H1 (cell line): ENCODE results near the gene ACOT11. TPM values are rescaled to one million over a fixed set of nuclear protein-coding genes. Genes with fewer than 3 reads are reported as not detected.

Experiments used
- CTCF ChIA-PET: fragments of 300-600 bp; sonication (Branson Sonifier 250); formaldehyde crosslinking; loops from one replicate; lab custom pipeline; 2021; ENCODE audit not compliant: partially characterized antibody; lab: Charles Lee
- POLR2A ChIA-PET: fragments of 300-600 bp; sonication (Branson Sonifier 250); formaldehyde crosslinking; loops from one replicate; lab custom pipeline; 2021; ENCODE audit warnings: inconsistent platforms; ENCODE audit not compliant: partially characterized antibody; lab: Charles Lee
- DNase-seq, 2 experiments: peaks; one replicate each; pipeline versions ENCODE4 v3.0.0 to v3.0.0-alpha.2; 2010 to 2022; ENCODE audit warnings: low spot score in 2 of 2, low read depth in 1 of 2, mixed read lengths in 1 of 2
- FAIRE-seq: peaks from 2 replicates; lab custom pipeline; 2011; peaks lifted over from hg19 to GRCh38; lab: Jason Lieb, UNC
- H2AFZ ChIP-seq: 2 replicates; pipeline ENCODE4 v1.8.1; 2012; ENCODE audit warnings: low read length, inconsistent platforms
- H2AK5ac ChIP-seq: 2 replicates; pipeline ENCODE4 v1.6.1; 2013; ENCODE audit warnings: low read depth, low read length
- H2BK120ac ChIP-seq: replicated peaks from 2 replicates; pipeline ENCODE3; 2013; ENCODE audit warnings: low read depth, low read length, inconsistent platforms
- H2BK12ac ChIP-seq: 2 replicates; pipeline ENCODE4 v1.6.1; 2013; ENCODE audit warnings: low read depth, low read length
- H2BK15ac ChIP-seq: 2 replicates; pipeline ENCODE4 v1.6.1; 2013; ENCODE audit warnings: low read length
- H2BK20ac ChIP-seq: 2 replicates; pipeline ENCODE4 v1.6.1; 2013; ENCODE audit warnings: low read length
- H2BK5ac ChIP-seq: 2 replicates; pipeline ENCODE4 v1.6.1; 2013; ENCODE audit warnings: low read depth, low read length
- H3K14ac ChIP-seq: 2 replicates; pipeline ENCODE4 v1.6.1; 2013; ENCODE audit warnings: inconsistent platforms; ENCODE audit not compliant: insufficient read length
- H3K18ac ChIP-seq: 2 replicates; pipeline ENCODE4 v1.6.1; 2013; ENCODE audit warnings: low read length; ENCODE audit errors: extremely low read depth
- H3K23ac ChIP-seq: 2 replicates; pipeline ENCODE4 v1.6.1; 2013; ENCODE audit warnings: inconsistent platforms; ENCODE audit not compliant: insufficient read length
- H3K23me2 ChIP-seq: 2 replicates; pipeline ENCODE4 v1.6.1; 2013; ENCODE audit warnings: low read depth, low read length
- H3K27ac ChIP-seq: 2 replicates; pipeline ENCODE4 v1.6.1; 2011; ENCODE audit warnings: low read depth, low read length, inconsistent platforms
- H3K27me3 ChIP-seq, 4 experiments: replicated peaks in 1 of 4; 1 replicate in 1 of 4; 2 replicates in 3 of 4; pipeline versions ENCODE4 v1.6.1 to v1.8.1; 2011 to 2013; ENCODE audit warnings: low read length in 3 of 4, mild to moderate bottlenecking in 3 of 4, inconsistent platforms in 2 of 4, mixed read lengths in 2 of 4, moderate library complexity in 1 of 4; ENCODE audit not compliant: control insufficient read depth in 3 of 4, insufficient read depth in 3 of 4; ENCODE audit errors: extremely low read depth in 1 of 4
- H3K36me3 ChIP-seq, 4 experiments: 2 replicates each; pipeline versions ENCODE4 v1.6.1 to v1.8.1; 2011 to 2013; ENCODE audit warnings: mild to moderate bottlenecking in 4 of 4, low read length in 3 of 4, moderate library complexity in 2 of 4, control low read depth in 1 of 4, inconsistent platforms in 1 of 4; ENCODE audit not compliant: insufficient read depth in 4 of 4, control insufficient read depth in 2 of 4
- H3K4ac ChIP-seq: replicated peaks from 2 replicates; pipeline ENCODE3; 2013; ENCODE audit warnings: low read length, low read depth, mixed read lengths, inconsistent platforms; ENCODE audit not compliant: insufficient read length
- H3K4me1 ChIP-seq, 4 experiments: replicated peaks in 1 of 4; 1 replicate in 1 of 4; 2 replicates in 3 of 4; pipeline versions ENCODE4 v1.6.1 to v1.8.1; 2011 to 2013; ENCODE audit warnings: low read length in 3 of 4, inconsistent platforms in 2 of 4, mixed read lengths in 1 of 4; ENCODE audit not compliant: insufficient read depth in 4 of 4, control insufficient read depth in 3 of 4
- H3K4me2 ChIP-seq, 2 experiments: 2 replicates each; pipeline versions ENCODE4 v1.6.1 to v1.8.1; 2011 to 2013; ENCODE audit warnings: low read depth in 2 of 2, low read length in 2 of 2, control low read depth in 1 of 2, inconsistent platforms in 1 of 2, mild to moderate bottlenecking in 1 of 2; ENCODE audit not compliant: insufficient read depth in 1 of 2
- H3K4me3 ChIP-seq, 4 experiments: fragments of 200-600, 300-600 bp in 1 of 4; sonication (generic), shearing (Covaris generic), sonication (Bioruptor Twin) in 1 of 4; 2 replicates each; pipeline versions ENCODE4 v1.5.1 to v1.8.1; 2011 to 2016; ENCODE audit warnings: low read length in 4 of 4, low read depth in 3 of 4, control low read depth in 2 of 4, inconsistent platforms in 2 of 4, mild to moderate bottlenecking in 2 of 4, mixed read lengths in 1 of 4, moderate library complexity in 1 of 4; ENCODE audit not compliant: insufficient read depth in 2 of 4; ENCODE audit errors: extremely low read depth in 1 of 4
- H3K56ac ChIP-seq: replicated peaks from 2 replicates; pipeline ENCODE3; 2013; ENCODE audit warnings: low read depth, mild to moderate bottlenecking, mixed read lengths, low read length, inconsistent platforms; ENCODE audit not compliant: insufficient read length
- H3K79me1 ChIP-seq: 2 replicates; pipeline ENCODE4 v1.6.1; 2013; ENCODE audit warnings: low read depth, low read length, control low read depth
- H3K79me2 ChIP-seq, 2 experiments: 2 replicates each; pipeline versions ENCODE4 v1.6.1 to v1.8.1; 2012 to 2013; ENCODE audit warnings: low read length in 2 of 2, mild to moderate bottlenecking in 2 of 2, inconsistent platforms in 1 of 2; ENCODE audit not compliant: insufficient read depth in 2 of 2, control insufficient read depth in 1 of 2
- H3K9ac ChIP-seq, 4 experiments: replicated peaks in 1 of 4; 1 replicate in 1 of 4; 2 replicates in 3 of 4; pipeline versions ENCODE4 v1.6.1 to v1.8.1; 2011 to 2013; ENCODE audit warnings: low read depth in 3 of 4, low read length in 3 of 4, control low read depth in 2 of 4, mild to moderate bottlenecking in 2 of 4, moderate library complexity in 2 of 4, inconsistent platforms in 1 of 4; ENCODE audit errors: extremely low read depth in 1 of 4
- H3K9me3 ChIP-seq, 2 experiments: 2 replicates each; pipeline versions ENCODE4 v1.6.1 to v1.8.1; 2012 to 2013; ENCODE audit warnings: mild to moderate bottlenecking in 2 of 2, moderate library complexity in 2 of 2, control low read depth in 1 of 2, inconsistent platforms in 1 of 2, low read depth in 1 of 2, low read length in 1 of 2, mixed read lengths in 1 of 2; ENCODE audit not compliant: insufficient read depth in 2 of 2
- H4K20me1 ChIP-seq, 2 experiments: replicated peaks in 1 of 2; 2 replicates each; pipeline versions ENCODE3 to v1.8.1; 2011 to 2013; ENCODE audit warnings: inconsistent platforms in 2 of 2, low read length in 2 of 2, mild to moderate bottlenecking in 1 of 2; ENCODE audit not compliant: insufficient read depth in 2 of 2, control insufficient read depth in 1 of 2
- H4K5ac ChIP-seq: 2 replicates; pipeline ENCODE4 v1.6.1; 2013; ENCODE audit warnings: low read length, low read depth, mixed read lengths, inconsistent platforms; ENCODE audit not compliant: insufficient read length
- H4K8ac ChIP-seq: 2 replicates; pipeline ENCODE4 v1.8.0; 2013; ENCODE audit warnings: mild to moderate bottlenecking, moderate library complexity, low read length, inconsistent platforms; ENCODE audit not compliant: insufficient read depth; ENCODE audit errors: extremely low read depth
- H4K91ac ChIP-seq: replicated peaks from 2 replicates; pipeline ENCODE3; 2013; ENCODE audit warnings: low read length, mixed read lengths, inconsistent platforms; ENCODE audit not compliant: insufficient read length
- ASH2L ChIP-seq: fragments of 200-600, 300-600 bp; sonication (generic); IDR thresholded peaks from one replicate; pipeline ENCODE4 v1.7.1; 2017; ENCODE audit warnings: low read length
- CHD2 ChIP-seq: IDR thresholded peaks from 2 replicates; pipeline ENCODE4 v1.6.1; 2012; ENCODE audit warnings: low read length, improper control_type of control experiment
- CTCF ChIP-seq, 3 experiments: IDR thresholded peaks; 1 replicate in 2 of 3; 2 replicates in 1 of 3; pipeline versions ENCODE4 v1.5.1 to v1.6.1; 2011; ENCODE audit warnings: low read length in 3 of 3, mild to moderate bottlenecking in 3 of 3, inconsistent platforms in 2 of 3, low read depth in 1 of 3, moderate library complexity in 1 of 3; ENCODE audit not compliant: insufficient read depth in 1 of 3; ENCODE audit errors: control extremely low read depth in 1 of 3
- EP300 ChIP-seq, 2 experiments: IDR thresholded peaks; 1 replicate in 1 of 2; 2 replicates in 1 of 2; pipeline ENCODE4 v1.6.1; 2011 to 2012; ENCODE audit warnings: low read depth in 2 of 2, low read length in 2 of 2, mild to moderate bottlenecking in 2 of 2, borderline replicate concordance in 1 of 2, inconsistent platforms in 1 of 2, moderate library complexity in 1 of 2
- EZH2 ChIP-seq: fragments of 200-600 bp; sonication (generic); IDR thresholded peaks from 2 replicates; pipeline ENCODE4 v1.7.1; 2012; ENCODE audit warnings: low read depth, mild to moderate bottlenecking, moderate library complexity, low read length, inconsistent platforms; ENCODE audit not compliant: severe bottlenecking
- KDM1A ChIP-seq: fragments of 200-600, 300-600 bp; sonication (generic); IDR thresholded peaks from 2 replicates; pipeline ENCODE4 v1.7.1; 2016; ENCODE audit warnings: mild to moderate bottlenecking, low read length, borderline replicate concordance
- MAFK ChIP-seq: IDR thresholded peaks from 2 replicates; pipeline ENCODE4 v1.6.1; 2012; ENCODE audit warnings: low read depth, mild to moderate bottlenecking, improper control_type of control experiment, low read length
- RXRA ChIP-seq: IDR thresholded peaks from 2 replicates; pipeline ENCODE4 v1.6.1; 2011; ENCODE audit warnings: low read depth, mild to moderate bottlenecking, low read length, moderate library complexity; ENCODE audit not compliant: insufficient read depth
- USF2 ChIP-seq: IDR thresholded peaks from 2 replicates; pipeline ENCODE4 v1.6.1; 2011; ENCODE audit warnings: low read length, improper control_type of control experiment
- YY1 ChIP-seq: IDR thresholded peaks from 2 replicates; pipeline ENCODE4 v1.6.1; 2011; ENCODE audit warnings: low read depth, mild to moderate bottlenecking, low read length
- WGBS, 2 experiments: shearing (Covaris generic) in 1 of 2; methylation state at CpG; one replicate each; pipeline versions ENCODE4 v1.1.6 to v1.1.7; 2013 to 2015; ENCODE audit warnings: low lambda C conversion rate in 2 of 2, mixed read lengths in 2 of 2, inconsistent platforms in 1 of 2, low coverage in 1 of 2, missing lambda C conversion rate in 1 of 2; ENCODE audit not compliant: insufficient replicate concordance in 2 of 2, insufficient coverage in 1 of 2, insufficient read length in 1 of 2; ENCODE audit errors: extremely low coverage in 1 of 2, missing lambda C conversion rate in 1 of 2; 5-methylcytosine and 5-hydroxymethylcytosine counted together
- polyA plus RNA-seq, 7 experiments: library from polyadenylated mRNA; depleted of rRNA in 3 of 7; stranded (reverse) in 5 of 7; unstranded in 2 of 7; fragments of >200 nt in 5 of 7; fragments of 200-250 nt in 2 of 7; gene quantifications; 1 replicate in 5 of 7; 2 replicates in 1 of 7; 4 replicates in 1 of 7; pipeline versions ENCODE4 v1.2.1 to v1.2.3, GENCODE V29; 2011 to 2013; ENCODE audit warnings: missing spikeins in 2 of 7, mixed read lengths in 2 of 7
- total RNA-seq: library from RNA; stranded (reverse); fragmentation: NEBNext Ultra II Directional; extraction: Animal tissue kit (Norgen Biotek cat#: 25700); gene quantifications from 2 replicates; pipeline ENCODE4 v1.2.1, GENCODE V29; 2021

The ACOT11 gene
- total and polyA plus RNA-seq, 2 of the 8 experiments (the other 6 are each of a cell fraction or from before 2014, with no cell fraction given), result 3.8 to 4.5 TPM

- Histone ChIP-seq H3K4me3 (no peak overlapping the region), H3K18ac (no peak overlapping the region), H3K56ac (no peak overlapping the region), H3K9me3 (no peaks in the 10 kb centered on the region), H4K5ac (no peak overlapping the region), H2BK5ac (no peak overlapping the region), H2AK5ac (no peak overlapping the region), H4K91ac (no peak overlapping the region), H3K79me1 (no peaks in the 10 kb centered on the region), H3K4me2 (no peak overlapping the region), H4K8ac (no peak overlapping the region; the same call in 1 of the 2 replicates), H3K4ac (no peak overlapping the region), H2BK120ac (no peak overlapping the region), H3K79me2 (no peaks in the 10 kb centered on the region), H2AFZ (no peak overlapping the region), H2BK15ac (no peak overlapping the region), H3K36me3 (no peaks in the 10 kb centered on the region), H3K27ac (no peak overlapping the region), H3K14ac (no peak overlapping the region), H3K23me2 (no peaks in the 10 kb centered on the region), H3K9ac (no peak overlapping the region), H3K23ac (no peak overlapping the region), H3K27me3 (no peaks in the 10 kb centered on the region), H4K20me1 (peaks cover 0 to 6% of the 10 kb centered on the region in 2 experiments), H3K4me1 (peaks cover 0 to 5% (median 1%) of the 10 kb centered on the region in 4 experiments; a peak in 1 of 7 replicates), H2BK20ac (no peak overlapping the region), H2BK12ac (no peak overlapping the region)
- POLR2A ChIA-PET, result no interaction called here
- CTCF ChIA-PET, result interaction anchor here (1.0 to 1.4 kb wide), 5 partner anchors 9 to 24 kb away, joined by 3 to 6 read pairs (median 4); no protein-coding TSS in a partner anchor
- FAIRE-seq (no peak), DNase-seq (no peak)
- WGBS, 2 experiments, result 88% methylated on average over 7 of the region's 7 CpGs; no CpG with 5 or more reads in 1 of the 2 experiments
- TF ChIP-seq KDM1A (no peak), MAFK (no peak), USF2 (no peak), YY1 (no peak), CTCF (IDR thresholded peaks at IDR 0.05; ENCODE audit: control extremely low read depth in 1 of 3, insufficient read depth in 1 of 3, low read depth in 1 of 3, low read length in 3 of 3) (no peak), CHD2 (no peak), ASH2L (no peak), RXRA (no peak), EZH2 (no peak), EP300 (IDR thresholded peaks at IDR 0.05; ENCODE audit: borderline replicate concordance in 1 of 2, low read depth in 2 of 2, low read length in 2 of 2) (no peak)
Measured at GRCh38 chr1:54604051-54604450, 56.0 kb downstream of the ACOT11 start.
